SIG-M5 treated with dmso at 0.1 percent for 504 hours (cell line): ENCODE data around the gene SORBS1.

Experiments used
- DNase-seq: peaks from one replicate; lab custom pipeline; 2025; ENCODE audit not compliant: unreplicated experiment; lab: John Stamatoyannopoulos, UW

The SORBS1 gene

GRCh38 chr10:95392681-95393164 is 168.4 kb downstream of the SORBS1 start:
- no peak for DNase-seq

DNA sequence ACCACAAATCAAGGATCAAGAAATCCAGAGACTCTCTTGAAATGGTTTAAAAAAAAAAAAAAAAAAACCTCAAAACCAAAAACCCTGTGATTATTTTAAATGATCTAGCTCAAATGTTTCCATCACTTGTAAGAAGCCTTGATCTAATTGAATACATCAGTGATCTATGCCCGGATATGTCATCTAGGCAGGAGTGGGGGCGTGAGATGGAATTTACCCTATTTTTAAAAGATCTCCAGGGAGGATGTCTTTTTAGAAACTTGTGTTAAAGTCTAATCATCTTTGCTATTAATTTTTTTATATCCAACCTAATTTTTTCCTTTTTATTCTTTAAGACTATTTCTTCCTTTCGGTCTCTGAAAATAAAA is 169.0 kb downstream of the SORBS1 start:
- no peak for DNase-seq

DNA sequence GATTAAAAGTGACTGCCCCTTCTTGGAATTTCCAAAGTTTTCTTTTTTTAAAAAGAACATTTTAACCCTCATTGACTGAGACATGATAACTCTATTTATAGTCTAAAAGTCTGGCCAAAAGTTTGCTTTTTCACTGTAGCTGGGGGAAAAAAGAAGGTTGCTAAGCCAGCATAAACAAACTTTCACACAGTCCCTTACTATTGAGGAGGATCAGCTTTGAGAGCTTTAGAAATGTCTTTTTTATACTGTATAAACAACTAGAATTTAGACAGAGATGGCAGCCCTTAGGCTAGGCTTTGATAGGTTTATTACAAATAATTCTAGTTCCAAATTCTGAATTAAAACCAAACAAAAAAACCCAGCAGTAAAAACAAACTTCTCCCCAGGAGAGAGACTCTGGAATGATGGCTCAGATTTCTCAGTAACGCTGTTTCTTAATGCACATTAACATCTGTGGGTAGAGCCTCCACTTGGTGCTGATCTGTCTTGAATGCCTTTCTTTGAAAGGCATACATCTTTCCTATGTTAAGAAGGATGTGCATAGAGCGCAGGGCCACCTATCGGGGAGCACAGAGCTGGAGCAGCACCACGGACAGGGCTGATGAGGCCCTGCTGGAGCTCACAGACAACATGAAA is 169.5 kb downstream of the SORBS1 start:
- no peak for DNase-seq

GRCh38 chr10:95391164-95391563 is 170.0 kb downstream of the SORBS1 start:
- no peak for DNase-seq

DNA sequence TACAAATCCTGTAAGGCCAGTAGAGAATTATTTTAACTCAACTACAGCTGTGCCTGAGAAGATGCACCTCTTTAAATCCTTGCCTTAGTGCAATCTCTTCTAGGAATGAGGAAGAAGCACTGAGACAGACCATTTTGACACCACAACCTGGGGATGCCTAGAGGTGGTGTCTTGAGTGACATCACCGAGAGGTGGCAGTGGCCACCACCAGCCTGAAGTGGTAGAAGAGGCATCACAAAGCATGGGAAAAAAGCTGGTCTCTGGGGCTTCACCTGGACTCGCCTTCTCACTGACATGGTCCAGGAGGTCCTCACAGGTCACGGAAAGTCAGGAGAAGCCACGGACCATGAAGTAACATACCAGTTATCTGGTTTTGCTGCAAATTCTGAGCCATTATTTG is 171.2 kb downstream of the SORBS1 start:
- no peak for DNase-seq

DNA sequence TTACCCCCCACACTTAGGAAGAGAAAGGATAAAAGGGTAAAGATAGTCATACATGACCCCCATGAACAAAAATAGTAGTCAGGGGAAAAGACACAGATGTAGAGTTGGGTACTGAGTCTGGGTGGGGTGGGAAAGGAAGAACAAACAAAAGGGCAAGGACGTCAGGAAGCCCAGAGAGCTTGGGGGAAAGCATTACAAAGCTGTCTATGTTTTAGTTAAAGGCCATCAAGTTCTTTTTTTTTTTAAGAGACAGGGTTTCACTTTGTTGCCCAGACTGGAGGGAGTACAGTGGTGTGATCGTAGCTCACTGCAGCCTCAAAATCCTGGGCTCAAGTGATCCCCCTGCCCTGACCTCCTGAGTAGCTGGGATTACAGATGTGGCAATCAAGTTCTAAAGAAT is 172.0 kb downstream of the SORBS1 start:
- no peak for DNase-seq

GRCh38 chr10:95388539-95388938 is 172.6 kb downstream of the SORBS1 start:
- no peak for DNase-seq

GRCh38 chr10:95388109-95388471 is 173.1 kb downstream of the SORBS1 start:
- no peak for DNase-seq

- no peak for DNase-seq
These were observed 177.0 kb downstream of the SORBS1 start for GRCh38 chr10:95384011-95384704.

DNA sequence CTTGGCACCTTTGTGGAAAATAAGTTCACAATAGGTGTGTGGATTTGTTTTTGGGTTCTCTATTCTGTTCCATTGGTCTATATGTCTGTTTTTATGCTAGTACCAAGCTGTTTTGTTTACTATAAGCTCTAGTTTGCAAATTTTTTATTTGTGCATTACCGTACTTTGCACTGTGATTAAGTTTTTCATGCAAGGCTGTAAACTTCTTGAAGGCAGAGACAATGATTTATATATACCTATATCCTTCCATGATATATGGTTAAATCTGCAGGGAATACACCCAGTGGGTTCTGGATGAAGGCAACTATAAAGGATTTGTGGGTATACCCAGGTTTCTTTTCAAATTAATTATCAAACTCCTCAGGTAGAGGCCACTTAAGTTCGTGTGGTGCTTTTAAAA is 178.6 kb downstream of the SORBS1 start:
- no peak for DNase-seq

DNA sequence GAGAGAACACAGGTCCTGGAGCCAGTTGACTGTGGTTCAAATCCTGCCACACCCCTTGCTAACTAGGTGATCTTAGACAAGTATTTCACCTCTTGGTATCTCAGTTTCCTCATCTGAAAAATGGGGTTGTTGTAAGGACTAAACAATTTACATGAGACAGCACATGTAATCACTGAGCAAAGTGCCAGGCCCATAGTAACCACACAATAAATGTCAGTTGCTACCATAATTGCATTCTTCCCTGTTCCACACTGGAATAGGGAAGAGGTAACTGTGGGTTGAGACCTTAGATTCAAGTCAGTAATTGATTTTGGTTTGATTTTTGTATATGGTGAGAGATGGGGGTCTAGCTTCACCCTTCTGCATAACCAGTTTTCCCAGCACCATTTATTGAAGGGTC is 179.0 kb downstream of the SORBS1 start:
- DNase-seq: no peak

GRCh38 chr10:95377950-95378349 is 183.2 kb downstream of the SORBS1 start:
- no peak for DNase-seq

DNA sequence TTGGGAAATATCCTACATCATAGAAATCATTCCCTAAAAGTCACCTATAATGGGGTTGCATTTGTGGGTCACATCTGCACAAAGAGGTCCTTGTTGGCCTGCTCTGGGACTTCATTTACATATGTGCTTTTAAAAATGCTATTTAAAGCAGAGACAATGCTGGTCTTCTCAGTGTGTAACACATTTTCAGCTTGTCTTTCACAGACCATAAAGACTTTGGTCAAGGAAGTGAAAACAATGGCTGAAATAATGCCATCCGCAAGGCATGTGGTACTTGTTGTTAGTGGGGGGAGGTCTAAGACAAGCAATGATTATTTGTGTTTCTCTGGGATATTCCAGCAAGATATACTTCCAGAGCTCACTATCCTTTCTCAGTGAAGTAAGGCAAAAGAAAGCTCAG is 185.8 kb downstream of the SORBS1 start:
- no peak for DNase-seq

GRCh38 chr10:95374597-95375209 is 186.5 kb downstream of the SORBS1 start:
- DNase-seq: peak; percentile 60

DNA sequence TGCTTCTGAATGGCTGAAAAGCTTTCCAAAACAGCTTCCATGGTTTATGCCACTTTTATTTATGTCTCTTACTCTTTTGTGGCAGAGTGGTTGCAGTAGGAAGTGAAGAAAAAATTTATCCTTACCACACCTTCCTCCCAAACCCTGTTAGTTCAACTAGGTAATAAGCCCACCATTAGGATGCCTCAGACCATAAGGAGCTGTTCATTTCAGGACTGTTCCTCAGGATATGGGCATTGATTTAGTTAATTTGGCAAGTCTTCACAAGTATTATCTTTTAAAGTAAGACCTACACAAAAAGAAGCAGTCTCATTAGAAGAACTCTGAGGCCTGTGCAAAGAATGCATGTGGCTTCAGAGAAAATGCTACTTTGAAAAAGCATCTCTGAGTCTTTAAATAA is 187.5 kb downstream of the SORBS1 start:
- no peak for DNase-seq

DNA sequence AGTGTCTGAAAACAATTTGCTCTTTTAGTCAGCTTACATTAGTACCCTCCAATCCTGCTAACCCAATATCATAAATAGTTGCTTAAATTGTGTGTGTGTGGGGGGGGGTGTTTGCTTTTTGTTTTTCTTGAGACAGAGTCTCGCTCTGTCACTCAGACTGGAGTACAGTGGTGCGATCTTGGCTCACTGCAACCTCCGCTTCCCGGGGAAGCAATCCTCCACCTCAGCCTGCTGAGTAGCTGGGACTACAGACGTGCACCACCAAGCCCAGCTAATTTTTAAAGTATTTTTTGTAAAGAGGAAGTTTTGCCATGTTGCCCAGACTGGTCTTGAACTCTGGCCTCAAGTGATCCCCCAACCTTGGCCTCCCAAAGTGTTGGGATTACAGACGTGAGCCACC is 196.8 kb downstream of the SORBS1 start:
- no peak for DNase-seq

GRCh38 chr10:95363303-95363912 is 197.8 kb downstream of the SORBS1 start:
- DNase-seq: peak; percentile 61

DNA sequence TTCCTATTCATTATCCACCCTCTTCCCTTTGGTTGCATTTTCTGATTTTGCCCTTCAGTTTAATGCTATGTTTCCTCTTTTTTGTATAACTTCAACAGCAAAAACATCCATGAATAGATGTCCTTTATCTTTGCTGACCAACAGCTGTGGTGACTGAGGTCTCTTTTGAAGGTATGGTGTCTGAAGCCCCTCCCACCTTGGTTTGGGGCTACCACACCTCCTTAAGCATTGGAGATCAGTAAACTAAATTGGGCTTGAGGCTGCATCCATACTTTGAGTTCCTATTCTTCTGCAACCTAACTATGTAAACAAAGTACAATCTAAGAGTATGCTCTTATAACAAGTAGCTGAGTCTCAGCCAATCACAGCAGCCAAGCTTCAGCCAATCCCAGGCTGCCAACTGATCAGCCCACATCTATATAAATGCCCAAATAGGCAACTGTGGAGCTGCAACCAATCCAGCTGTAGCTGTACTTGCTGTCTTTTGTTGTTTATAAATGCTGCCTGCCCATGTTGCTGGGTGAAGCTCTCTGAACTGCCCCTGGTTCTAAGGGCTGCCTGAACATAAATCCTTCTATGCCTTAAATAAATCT is 201.0 kb downstream of the SORBS1 start:
- no peak for DNase-seq

GRCh38 chr10:95359466-95359865 is 201.7 kb downstream of the SORBS1 start:
- no peak for DNase-seq

- no peak for DNase-seq
These were observed 204.8 kb downstream of the SORBS1 start for GRCh38 chr10:95356190-95356955.

GRCh38 chr10:95355301-95355700 is 205.9 kb downstream of the SORBS1 start:
- no peak for DNase-seq
